ENCODE measurements around the gene GCGR.

- TF ChIP-seq, protein P1, sequence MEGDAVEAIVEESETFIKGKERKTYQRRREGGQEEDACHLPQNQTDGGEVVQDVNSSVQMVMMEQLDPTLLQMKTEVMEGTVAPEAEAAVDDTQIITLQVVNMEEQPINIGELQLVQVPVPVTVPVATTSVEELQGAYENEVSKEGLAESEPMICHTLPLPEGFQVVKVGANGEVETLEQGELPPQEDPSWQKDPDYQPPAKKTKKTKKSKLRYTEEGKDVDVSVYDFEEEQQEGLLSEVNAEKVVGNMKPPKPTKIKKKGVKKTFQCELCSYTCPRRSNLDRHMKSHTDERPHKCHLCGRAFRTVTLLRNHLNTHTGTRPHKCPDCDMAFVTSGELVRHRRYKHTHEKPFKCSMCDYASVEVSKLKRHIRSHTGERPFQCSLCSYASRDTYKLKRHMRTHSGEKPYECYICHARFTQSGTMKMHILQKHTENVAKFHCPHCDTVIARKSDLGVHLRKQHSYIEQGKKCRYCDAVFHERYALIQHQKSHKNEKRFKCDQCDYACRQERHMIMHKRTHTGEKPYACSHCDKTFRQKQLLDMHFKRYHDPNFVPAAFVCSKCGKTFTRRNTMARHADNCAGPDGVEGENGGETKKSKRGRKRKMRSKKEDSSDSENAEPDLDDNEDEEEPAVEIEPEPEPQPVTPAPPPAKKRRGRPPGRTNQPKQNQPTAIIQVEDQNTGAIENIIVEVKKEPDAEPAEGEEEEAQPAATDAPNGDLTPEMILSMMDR (IDR thresholded peaks at IDR 0.05) = no peak
- TF ChIP-seq EZH2 (IDR thresholded peaks at IDR 0.05) = peak; percentile 95
- TF ChIP-seq EZH2phosphoT487 (IDR thresholded peaks at IDR 0.05) = peak; percentile 79
Observed at GRCh38 chr17:81804559-81805399, 829 bp downstream of the GCGR start.
